ENCODE data around the gene SRM. TPM values are rescaled to one million over a fixed set of nuclear protein-coding genes. Genes with fewer than 3 reads are reported as not detected.

Gene SRM
- total RNA-seq, 1 experiment from 2014 or later = 150 TPM

DNA sequence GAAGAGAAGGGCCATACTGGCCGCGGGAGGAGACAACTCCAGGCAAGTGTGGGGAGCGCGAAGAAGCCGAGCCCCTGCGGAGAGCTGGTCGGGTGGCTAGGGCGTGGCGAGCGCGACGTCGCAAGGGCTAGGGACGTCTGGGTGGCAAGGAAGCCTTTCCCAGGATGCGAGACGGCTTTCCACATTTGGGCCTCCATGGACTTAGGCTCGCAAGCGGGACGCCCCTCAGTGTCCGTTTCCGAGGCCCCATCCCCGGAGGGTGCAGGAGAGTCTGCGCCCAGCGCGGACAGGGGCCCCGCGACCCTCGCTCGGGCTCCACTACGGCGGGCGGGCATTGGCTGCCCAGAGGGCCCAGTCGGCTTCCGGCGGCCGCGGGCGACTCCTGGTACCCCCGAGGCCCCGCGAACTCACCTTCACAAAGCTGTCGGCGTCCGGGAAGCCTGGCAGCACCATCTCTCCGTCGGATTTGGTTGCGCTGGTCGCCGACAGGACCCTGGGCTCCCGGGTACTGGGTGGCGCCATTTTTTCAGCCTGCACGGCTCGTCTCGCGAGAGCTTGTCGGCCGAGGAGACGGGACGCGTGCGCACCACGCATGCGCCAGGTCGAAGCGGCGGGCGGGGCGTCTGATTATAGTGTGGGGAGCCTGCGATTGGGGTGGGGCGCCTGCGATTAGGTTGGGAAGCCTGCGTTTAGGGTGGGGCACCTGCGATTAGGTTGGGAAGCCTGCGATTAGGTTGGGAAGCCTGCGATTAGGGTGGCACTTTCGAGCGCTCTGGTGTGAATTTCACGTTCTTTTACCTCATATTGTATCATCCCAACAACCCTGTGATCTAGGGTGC is 39.7 kb upstream of the SRM start, which contains the start of gene EXOSC10:
Gene EXOSC10, minus strand, starts transcription at position 560 of the 839 bp plus-strand sequence. Its CDS starts 38 bp downstream, at position 522.
- TF ChIP-seq YY1 (IDR thresholded peaks at IDR 0.05; ENCODE audit: extremely low read depth, insufficient replicate concordance, low read depth, low read length) = peak; percentile 97
- TF ChIP-seq, protein P1, sequence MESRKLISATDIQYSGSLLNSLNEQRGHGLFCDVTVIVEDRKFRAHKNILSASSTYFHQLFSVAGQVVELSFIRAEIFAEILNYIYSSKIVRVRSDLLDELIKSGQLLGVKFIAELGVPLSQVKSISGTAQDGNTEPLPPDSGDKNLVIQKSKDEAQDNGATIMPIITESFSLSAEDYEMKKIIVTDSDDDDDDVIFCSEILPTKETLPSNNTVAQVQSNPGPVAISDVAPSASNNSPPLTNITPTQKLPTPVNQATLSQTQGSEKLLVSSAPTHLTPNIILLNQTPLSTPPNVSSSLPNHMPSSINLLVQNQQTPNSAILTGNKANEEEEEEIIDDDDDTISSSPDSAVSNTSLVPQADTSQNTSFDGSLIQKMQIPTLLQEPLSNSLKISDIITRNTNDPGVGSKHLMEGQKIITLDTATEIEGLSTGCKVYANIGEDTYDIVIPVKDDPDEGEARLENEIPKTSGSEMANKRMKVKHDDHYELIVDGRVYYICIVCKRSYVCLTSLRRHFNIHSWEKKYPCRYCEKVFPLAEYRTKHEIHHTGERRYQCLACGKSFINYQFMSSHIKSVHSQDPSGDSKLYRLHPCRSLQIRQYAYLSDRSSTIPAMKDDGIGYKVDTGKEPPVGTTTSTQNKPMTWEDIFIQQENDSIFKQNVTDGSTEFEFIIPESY (IDR thresholded peaks at IDR 0.05; ENCODE audit: extremely low read depth, insufficient replicate concordance, low read length) = peak; percentile 93
- peak; percentile 75 for TF ChIP-seq POLR2AphosphoS5 (IDR thresholded peaks at IDR 0.05; ENCODE audit: low read depth, low read length)
- TF ChIP-seq, protein P2, sequence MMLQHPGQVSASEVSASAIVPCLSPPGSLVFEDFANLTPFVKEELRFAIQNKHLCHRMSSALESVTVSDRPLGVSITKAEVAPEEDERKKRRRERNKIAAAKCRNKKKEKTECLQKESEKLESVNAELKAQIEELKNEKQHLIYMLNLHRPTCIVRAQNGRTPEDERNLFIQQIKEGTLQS (IDR thresholded peaks at IDR 0.05) = no peak
- peak; percentile 21 for TF ChIP-seq POLR2A (IDR thresholded peaks at IDR 0.05; ENCODE audit: borderline replicate concordance, extremely low read depth, insufficient read depth, insufficient read length)
- TF ChIP-seq SIN3A (IDR thresholded peaks at IDR 0.05; ENCODE audit: low read depth) = peak; percentile 70; the same call in 1 of the 2 replicates
- TF ChIP-seq ZFX (IDR thresholded peaks at IDR 0.05) = peak; percentile 95
- TF ChIP-seq EGR1 (IDR thresholded peaks at IDR 0.05; ENCODE audit: low read depth) = no peak
- TF ChIP-seq, protein P3, sequence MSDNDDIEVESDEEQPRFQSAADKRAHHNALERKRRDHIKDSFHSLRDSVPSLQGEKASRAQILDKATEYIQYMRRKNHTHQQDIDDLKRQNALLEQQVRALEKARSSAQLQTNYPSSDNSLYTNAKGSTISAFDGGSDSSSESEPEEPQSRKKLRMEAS (IDR thresholded peaks at IDR 0.05) = peak; percentile 60
- Histone ChIP-seq H3K27ac (ENCODE audit: low read depth, low read length) (peak within 1 kb of the TSS; percentile 91), H3K36me3 (ENCODE audit: control insufficient read depth in 1 of 2, insufficient read depth in 2 of 2, low read length in 2 of 2) (peaks cover 13 to 14% of the 10 kb centered on the region in 2 experiments; a peak in 3 of 4 replicates), H3K79me2 (ENCODE audit: insufficient read depth, low read length) (peaks cover 37% of the 10 kb centered on the region), H4K20me1 (ENCODE audit: insufficient read depth) (no peaks in the 10 kb centered on the region; the same call in 1 of the 2 replicates), H3K4me2 (ENCODE audit: low read length) (peak within 1 kb of the TSS; percentile 73), H3K9me2 (ENCODE audit: insufficient read depth) (no peaks in the 10 kb centered on the region), H3K4me1 (ENCODE audit: control insufficient read depth in 1 of 2, insufficient read depth in 2 of 2, low read length in 2 of 2) (peaks cover 6 to 18% of the 10 kb centered on the region in 2 experiments), H3K4me3 (replicated peaks in 1 of 2; ENCODE audit: low read depth in 1 of 2, low read length in 2 of 2) (peak within 1 kb of the TSS; percentile 64 to 87), H2AFZ (ENCODE audit: low read depth, low read length, poor library complexity, severe bottlenecking) (peak within 1 kb of the TSS; percentile 64), H3K9me3 (ENCODE audit: control insufficient read depth in 1 of 2, insufficient read depth in 1 of 2, low read depth in 1 of 2, low read length in 2 of 2) (no peaks in the 10 kb centered on the region), H3K27me3 (ENCODE audit: insufficient read depth, low read length) (no peaks in the 10 kb centered on the region), H3K9ac (ENCODE audit: low read length) (peak within 1 kb of the TSS; percentile 95)
- peak; percentile 94 for ATAC-seq
- intact Hi-C loops (cut with micrococcal nuclease) = no loop called here
- BruUV-seq (replicated peaks) = no TSS peak
- POLR2A ChIA-PET = interaction anchor here (0.8 to 1.6 kb wide), 5 partner anchors 9 to 163 kb away, joined by 3 to 4 read pairs (median 3); no protein-coding TSS in a partner anchor
- RAD21 ChIA-PET (ENCODE audit: low non-redundant PET in 1 of 2, low total read pairs in 2 of 2, uncharacterized antibody in 2 of 2, unreplicated experiment in 2 of 2) = no interaction called here
- peak; percentile 72 for DNase-seq (ENCODE audit: low read depth, low spot score)
- CTCF ChIA-PET = interaction anchor here (0.9 to 1.7 kb wide), 3 partner anchors 35 to 605 kb away, joined by 3 to 4 read pairs (median 4); no protein-coding TSS in a partner anchor

Measured in HCT116 (cell line).